ENCODE measurements around the gene LBH.
A peak's percentile ranks its signal among the peaks of the same experiment; 100 is the strongest.

Gene LBH

DNA sequence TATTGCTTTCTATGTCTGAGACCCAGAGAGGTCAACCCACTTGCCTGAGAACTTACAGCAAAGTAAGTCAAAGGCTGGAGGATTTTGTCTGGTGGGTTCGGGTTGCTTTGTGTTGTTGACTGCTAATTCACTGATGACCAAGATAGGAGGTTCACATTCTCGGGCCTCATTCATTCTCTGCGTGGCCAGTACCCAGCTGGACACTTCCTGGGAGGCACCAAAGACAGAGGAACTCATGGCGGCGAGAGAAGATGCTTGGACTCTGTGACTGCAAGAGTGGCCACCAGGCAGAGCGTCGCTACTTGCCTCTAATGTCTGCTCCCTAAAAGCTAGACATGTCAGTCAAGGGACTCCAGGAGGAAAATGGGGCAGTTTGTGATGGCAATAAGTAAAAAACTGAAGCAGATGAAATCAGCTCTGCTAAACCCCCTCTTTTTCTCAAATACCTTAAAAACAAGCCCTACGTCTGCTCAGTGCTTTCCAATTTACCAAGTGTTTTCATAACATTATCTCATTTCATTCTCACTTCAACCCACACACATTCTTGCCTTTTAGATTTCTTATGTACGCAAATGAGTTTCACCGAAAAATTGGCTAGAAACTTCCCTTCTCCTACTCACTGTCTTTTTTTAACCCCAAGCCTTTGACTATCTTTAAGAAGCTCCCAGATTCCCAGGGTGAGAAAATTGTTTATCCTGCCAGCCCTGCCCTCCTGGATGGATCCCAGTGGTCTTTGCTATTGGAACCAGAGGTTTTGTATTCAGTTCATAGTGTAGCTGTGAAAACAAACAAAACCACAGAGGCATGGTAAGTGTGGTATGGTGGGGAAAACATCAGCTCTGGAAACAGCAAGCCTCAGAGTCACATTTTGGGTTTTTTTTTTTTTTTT is 4.9 kb upstream of the LBH start:
- WGBS (ENCODE audit: insufficient coverage) = 93% methylated on average over 8 of the region's 10 CpGs
- POLR2A ChIA-PET = interaction anchor here (0.7 kb wide), 1 partner anchor 481 kb away, joined by 3 read pairs; no protein-coding TSS in a partner anchor
- no peaks in the 10 kb centered on the region for H3K9me3 ChIP-seq (ENCODE audit: control extremely low read depth in 1 of 5, control insufficient read depth in 4 of 5, insufficient read depth in 2 of 5, low read depth in 1 of 5, low read length in 4 of 5)
- peak overlapping the region in 5 of 7 experiments; percentile 3 to 84 (median 59) for H3K4me3 ChIP-seq (ENCODE audit: control insufficient read depth in 1 of 7, extremely low read depth in 1 of 7, insufficient read depth in 4 of 7, low read depth in 2 of 7, low read length in 6 of 7)
- peaks cover 7 to 45% (median 43%) of the 10 kb centered on the region in 4 experiments for H3K4me1 ChIP-seq (ENCODE audit: control extremely low read depth in 1 of 4, control insufficient read depth in 4 of 4, insufficient read depth in 4 of 4, low read length in 3 of 4)
- H3K27me3 ChIP-seq (replicated peaks in 2 of 5; ENCODE audit: control insufficient read depth in 4 of 5, insufficient read depth in 5 of 5, low read length in 4 of 5) = peaks cover 0 to 3% (median 0%) of the 10 kb centered on the region in 5 experiments
- no peaks in the 10 kb centered on the region for H3K36me3 ChIP-seq (ENCODE audit: control insufficient read depth in 4 of 4, insufficient read depth in 4 of 4, low read length in 3 of 4)
- peak overlapping the region; percentile 77 to 93 for H3K27ac ChIP-seq (ENCODE audit: insufficient read depth in 1 of 2, low read depth in 1 of 2, low read length in 2 of 2, poor library complexity in 1 of 2, severe bottlenecking in 2 of 2)
- DNase-seq = no peak
- CTCF ChIA-PET = interaction anchor here (1.3 to 2.2 kb wide), 4 partner anchors 20 to 485 kb away, joined by 3 to 6 read pairs (median 4); no protein-coding TSS in a partner anchor

GRCh38 chr2:30229596-30229995 is 1.7 kb upstream of the LBH start:
- 93% methylated on average over 3 of the region's 3 CpGs for WGBS (ENCODE audit: insufficient coverage)
- Histone ChIP-seq H3K27me3 (replicated peaks in 2 of 5; ENCODE audit: control insufficient read depth in 4 of 5, insufficient read depth in 5 of 5, low read length in 4 of 5) (peaks cover 0 to 3% (median 0%) of the 10 kb centered on the region in 5 experiments), H3K9me3 (ENCODE audit: control extremely low read depth in 1 of 5, control insufficient read depth in 4 of 5, insufficient read depth in 2 of 5, low read depth in 1 of 5, low read length in 4 of 5) (no peaks in the 10 kb centered on the region), H3K27ac (ENCODE audit: insufficient read depth in 1 of 2, low read depth in 1 of 2, low read length in 2 of 2, poor library complexity in 1 of 2, severe bottlenecking in 2 of 2) (no peak overlapping the region), H3K4me3 (ENCODE audit: control insufficient read depth in 1 of 7, extremely low read depth in 1 of 7, insufficient read depth in 4 of 7, low read depth in 2 of 7, low read length in 6 of 7) (no peak overlapping the region), H3K4me1 (ENCODE audit: control extremely low read depth in 1 of 4, control insufficient read depth in 4 of 4, insufficient read depth in 4 of 4, low read length in 3 of 4) (peaks cover 6 to 49% (median 46%) of the 10 kb centered on the region in 4 experiments), H3K36me3 (ENCODE audit: control insufficient read depth in 4 of 4, insufficient read depth in 4 of 4, low read length in 3 of 4) (no peaks in the 10 kb centered on the region)
- CTCF ChIA-PET = interaction anchor here (1.0 to 3.9 kb wide), 10 partner anchors 9 to 637 kb away, joined by 3 to 28 read pairs (median 4); no protein-coding TSS in a partner anchor
- DNase-seq = no peak
- POLR2A ChIA-PET = no interaction called here

DNA sequence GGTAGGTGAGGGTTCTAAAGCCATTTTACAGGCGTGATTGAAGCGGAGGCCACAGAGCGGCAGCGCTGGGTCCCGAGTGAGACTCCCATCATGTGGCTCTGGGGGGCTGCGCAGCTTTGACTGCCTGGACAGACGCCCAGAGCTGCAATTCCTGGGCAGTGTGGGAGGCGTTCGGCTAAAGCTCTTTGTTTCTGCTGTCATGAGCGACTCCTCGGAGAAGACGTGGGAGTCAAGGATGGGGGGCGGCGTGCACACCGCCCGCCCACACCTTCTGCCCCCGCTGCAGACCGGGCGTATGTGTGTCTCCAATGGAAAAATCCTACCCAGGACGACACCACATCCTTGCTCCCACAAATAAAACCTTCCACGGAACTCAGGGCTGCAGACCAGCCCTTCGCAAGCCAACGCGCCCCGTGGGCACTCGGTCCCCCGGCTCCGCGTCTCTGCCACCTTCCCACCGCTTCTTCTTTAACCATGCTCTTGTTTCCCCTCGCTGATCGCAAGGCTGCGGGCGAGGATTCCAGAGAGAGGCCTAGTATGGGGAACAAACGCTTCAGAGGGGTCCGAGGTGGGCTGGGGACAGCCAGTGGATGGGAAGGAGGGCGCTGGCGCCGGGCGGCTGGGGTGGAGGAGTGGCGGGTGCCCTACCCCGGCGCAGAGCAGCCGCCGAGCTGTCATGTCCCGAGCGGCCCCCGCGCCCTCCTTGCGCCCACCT is 680 bp upstream of the LBH start:
- ChIA-PET POLR2A (interaction anchor here (0.9 kb wide), 1 partner anchor 9 kb away, joined by 3 read pairs; no protein-coding TSS in a partner anchor), CTCF (interaction anchor here (1.0 to 3.9 kb wide), 9 partner anchors 10 to 479 kb away, joined by 3 to 28 read pairs (median 6); no protein-coding TSS in a partner anchor)
- H3K27me3 ChIP-seq (replicated peaks in 2 of 5; ENCODE audit: control insufficient read depth in 4 of 5, insufficient read depth in 5 of 5, low read length in 4 of 5) = peaks cover 0 to 3% (median 0%) of the 10 kb centered on the region in 5 experiments
- H3K36me3 ChIP-seq (ENCODE audit: control insufficient read depth in 4 of 4, insufficient read depth in 4 of 4, low read length in 3 of 4) = no peaks in the 10 kb centered on the region
- peaks cover 6 to 38% (median 36%) of the 10 kb centered on the region in 4 experiments for H3K4me1 ChIP-seq (ENCODE audit: control extremely low read depth in 1 of 4, control insufficient read depth in 4 of 4, insufficient read depth in 4 of 4, low read length in 3 of 4)
- no peak overlapping the region for H3K27ac ChIP-seq (ENCODE audit: insufficient read depth in 1 of 2, low read depth in 1 of 2, low read length in 2 of 2, poor library complexity in 1 of 2, severe bottlenecking in 2 of 2)
- peak overlapping the region; percentile 68 to 87 (median 80) for H3K4me3 ChIP-seq (ENCODE audit: control insufficient read depth in 1 of 7, extremely low read depth in 1 of 7, insufficient read depth in 4 of 7, low read depth in 2 of 7, low read length in 6 of 7)
- WGBS (ENCODE audit: insufficient coverage) = under 1% methylated on average over 32 of the region's 50 CpGs
- H3K9me3 ChIP-seq (ENCODE audit: control extremely low read depth in 1 of 5, control insufficient read depth in 4 of 5, insufficient read depth in 2 of 5, low read depth in 1 of 5, low read length in 4 of 5) = no peaks in the 10 kb centered on the region
- DNase-seq = peak; percentile 33 to 77 (median 69)

DNA sequence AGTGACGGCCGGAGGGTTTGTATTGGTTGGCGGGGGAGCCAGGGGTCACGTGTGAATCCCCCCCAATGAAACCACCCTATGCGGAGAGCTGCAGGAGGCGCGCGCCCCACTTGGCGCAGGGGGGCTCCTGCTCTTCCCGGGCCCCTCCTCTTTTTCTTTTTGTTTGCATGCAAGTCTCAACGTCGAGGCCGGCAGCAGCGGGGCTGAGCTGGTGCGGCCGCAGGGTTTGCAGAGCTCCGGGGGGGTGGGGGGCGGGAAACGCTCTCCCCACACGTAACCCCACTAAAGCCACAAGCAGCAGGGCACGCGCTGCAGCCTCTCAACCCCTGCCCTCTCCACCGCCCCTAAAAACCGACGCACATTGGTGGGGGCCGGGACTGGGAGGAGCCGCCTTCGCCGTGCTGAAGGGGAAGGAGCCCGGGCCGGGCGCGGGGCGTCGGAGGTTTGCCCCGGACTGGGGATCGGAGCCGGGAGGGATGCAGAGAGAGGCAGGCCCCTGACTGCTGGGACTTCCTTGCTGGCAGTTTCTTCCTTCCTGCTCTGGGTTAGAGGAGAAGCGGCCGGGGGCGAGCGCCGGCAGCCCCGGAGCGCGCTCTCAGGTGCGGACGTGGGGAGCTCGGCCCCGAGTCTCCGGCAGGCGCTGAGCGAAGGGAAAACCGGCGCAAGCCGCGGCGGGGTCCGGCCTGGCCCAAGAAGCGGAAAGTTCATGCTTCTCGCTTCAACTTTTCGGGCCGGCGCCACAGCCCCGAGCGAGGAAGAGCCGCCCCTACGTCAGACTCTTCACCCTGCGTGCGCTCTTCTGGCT is 864 bp downstream of the LBH start:
- Histone ChIP-seq H3K27ac (ENCODE audit: insufficient read depth in 1 of 2, low read depth in 1 of 2, low read length in 2 of 2, poor library complexity in 1 of 2, severe bottlenecking in 2 of 2) (peak overlapping the region in 1 of 2 experiments; percentile 74), H3K4me1 (ENCODE audit: control extremely low read depth in 1 of 4, control insufficient read depth in 4 of 4, insufficient read depth in 4 of 4, low read length in 3 of 4) (peaks cover 6 to 31% (median 30%) of the 10 kb centered on the region in 4 experiments), H3K27me3 (replicated peaks in 2 of 5; ENCODE audit: control insufficient read depth in 4 of 5, insufficient read depth in 5 of 5, low read length in 4 of 5) (peaks cover 0 to 3% (median 0%) of the 10 kb centered on the region in 5 experiments), H3K36me3 (ENCODE audit: control insufficient read depth in 4 of 4, insufficient read depth in 4 of 4, low read length in 3 of 4) (peaks cover 0 to 2% (median 0%) of the 10 kb centered on the region in 4 experiments), H3K9me3 (ENCODE audit: control extremely low read depth in 1 of 5, control insufficient read depth in 4 of 5, insufficient read depth in 2 of 5, low read depth in 1 of 5, low read length in 4 of 5) (no peaks in the 10 kb centered on the region), H3K4me3 (ENCODE audit: control insufficient read depth in 1 of 7, extremely low read depth in 1 of 7, insufficient read depth in 4 of 7, low read depth in 2 of 7, low read length in 6 of 7) (peak overlapping the region; percentile 68 to 87 (median 80))
- peak; percentile 67 to 90 (median 84) for DNase-seq
- ChIA-PET POLR2A (interaction anchor here (0.6 to 1.5 kb wide), 4 partner anchors 12 to 102 kb away, joined by 3 to 5 read pairs (median 4); no protein-coding TSS in a partner anchor), CTCF (interaction anchor here (0.6 to 2.7 kb wide), 8 partner anchors 9 to 1113 kb away, joined by 3 to 10 read pairs (median 4); partner anchors contain the start of gene LCLAT1)
- under 1% methylated on average over 68 of the region's 70 CpGs for WGBS (ENCODE audit: insufficient coverage)

DNA sequence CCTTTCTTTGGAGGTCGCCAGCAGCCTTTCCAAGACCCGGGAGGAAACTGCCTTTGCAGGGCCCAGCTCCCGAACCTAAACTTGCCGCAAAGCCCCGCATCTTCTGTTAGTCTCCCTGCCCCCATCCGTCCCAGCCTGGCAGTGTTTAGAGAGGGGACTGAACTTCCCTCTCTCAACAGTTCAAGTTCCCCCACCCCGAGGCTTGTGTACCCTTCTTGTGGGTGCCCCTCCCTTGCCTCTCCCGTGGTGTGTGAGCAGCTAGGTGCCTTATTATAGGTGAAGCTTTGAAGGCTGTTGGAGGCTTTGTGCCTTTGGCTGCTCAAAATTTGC is 1.4 kb downstream of the LBH start:
- peaks cover 0 to 3% (median 0%) of the 10 kb centered on the region in 5 experiments for H3K27me3 ChIP-seq (replicated peaks in 2 of 5; ENCODE audit: control insufficient read depth in 4 of 5, insufficient read depth in 5 of 5, low read length in 4 of 5)
- H3K36me3 ChIP-seq (ENCODE audit: control insufficient read depth in 4 of 4, insufficient read depth in 4 of 4, low read length in 3 of 4) = peaks cover 0 to 2% (median 0%) of the 10 kb centered on the region in 4 experiments
- POLR2A ChIA-PET = interaction anchor here (1.1 to 1.5 kb wide), 2 partner anchors 15 to 68 kb away, joined by 3 to 5 read pairs; no protein-coding TSS in a partner anchor
- peak overlapping the region; percentile 68 to 87 (median 80) for H3K4me3 ChIP-seq (ENCODE audit: control insufficient read depth in 1 of 7, extremely low read depth in 1 of 7, insufficient read depth in 4 of 7, low read depth in 2 of 7, low read length in 6 of 7)
- DNase-seq = peak in 1 of 3 donors; percentile 43
- CTCF ChIA-PET = interaction anchor here (1.0 to 2.7 kb wide), 6 partner anchors 8 to 215 kb away, joined by 3 to 10 read pairs (median 5); partner anchors contain the start of gene LCLAT1
- H3K4me1 ChIP-seq (ENCODE audit: control extremely low read depth in 1 of 4, control insufficient read depth in 4 of 4, insufficient read depth in 4 of 4, low read length in 3 of 4) = peaks cover 6 to 31% (median 30%) of the 10 kb centered on the region in 4 experiments
- H3K27ac ChIP-seq (ENCODE audit: insufficient read depth in 1 of 2, low read depth in 1 of 2, low read length in 2 of 2, poor library complexity in 1 of 2, severe bottlenecking in 2 of 2) = peak overlapping the region in 1 of 2 experiments; percentile 60
- 0% methylated on average over 6 of the region's 8 CpGs for WGBS (ENCODE audit: insufficient coverage)
- H3K9me3 ChIP-seq (ENCODE audit: control extremely low read depth in 1 of 5, control insufficient read depth in 4 of 5, insufficient read depth in 2 of 5, low read depth in 1 of 5, low read length in 4 of 5) = no peaks in the 10 kb centered on the region
